ENCODE data around the gene SLC7A8. TPM values are rescaled to one million over a fixed set of nuclear protein-coding genes. Genes with fewer than 3 reads are reported as not detected.

The SLC7A8 gene
- total and polyA plus RNA-seq, 12 donors = 6.8 to 50.9 (median 26.7) TPM

DNA sequence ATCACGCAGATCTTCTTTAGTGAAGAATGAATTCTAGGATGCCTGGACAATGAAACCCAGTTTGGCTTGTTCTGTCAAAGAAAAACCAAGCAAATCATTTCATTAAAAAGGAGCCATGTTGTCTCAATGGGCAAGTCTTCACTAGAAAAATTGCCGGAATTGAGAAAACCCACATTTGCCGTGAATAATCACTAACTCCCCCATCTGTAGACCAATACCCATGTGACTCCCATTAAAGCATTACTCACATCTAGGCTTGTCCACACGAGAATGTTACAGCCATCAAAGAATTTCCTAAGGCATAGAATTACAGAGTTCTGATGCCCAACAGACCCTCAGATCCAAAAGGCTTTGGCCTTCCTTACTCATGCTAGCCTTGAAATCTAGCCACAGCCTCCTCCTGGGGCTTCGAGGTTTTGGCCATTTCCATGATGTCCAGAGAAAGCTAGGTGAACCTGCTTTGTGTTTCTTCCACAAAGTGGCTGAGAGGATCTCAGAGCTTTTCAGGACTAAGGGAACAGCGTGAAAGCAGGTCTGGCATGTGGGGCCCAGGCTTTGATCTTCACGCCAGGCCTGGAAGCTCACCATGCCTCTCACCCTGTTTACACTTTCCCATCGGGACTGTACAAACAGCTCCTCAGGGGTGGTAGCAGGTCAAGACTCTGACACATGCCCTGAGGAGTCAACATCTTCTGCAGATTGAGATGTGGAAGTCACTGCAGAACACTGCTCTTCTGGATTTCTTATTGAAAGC, 12.1 kb downstream of the SLC7A8 start:
- TF ChIP-seq CTCF (IDR thresholded peaks at IDR 0.05) (no peak), POLR2A (IDR thresholded peaks at IDR 0.05) (no peak)
- Histone ChIP-seq H3K36me3 (replicated peaks in 1 of 2) (no peaks in the 10 kb centered on the region), H3K4me3 (no peak overlapping the region), H3K27me3 (no peaks in the 10 kb centered on the region), H3K9me3 (replicated peaks in 1 of 3) (no peaks in the 10 kb centered on the region), H3K27ac (no peak overlapping the region), H3K4me1 (replicated peaks in 1 of 2) (peaks cover 0 to 20% of the 10 kb centered on the region in 2 donors)
- 84 to 91% (median 86%) methylated on average over 7 to 8 of the region's 8 CpGs for WGBS, 4 donors
- peak in 1 of 7 donors; percentile 27 for DNase-seq
- intact Hi-C loops (cut with DNase I) = no loop called here

- Histone ChIP-seq H3K36me3 (replicated peaks in 1 of 2) (no peaks in the 10 kb centered on the region), H3K27ac (no peak overlapping the region), H3K4me3 (no peak overlapping the region), H3K27me3 (no peaks in the 10 kb centered on the region), H3K4me1 (replicated peaks in 1 of 2) (peaks cover 0 to 17% of the 10 kb centered on the region in 2 donors), H3K9me3 (replicated peaks in 1 of 3) (no peaks in the 10 kb centered on the region)
- TF ChIP-seq CTCF (IDR thresholded peaks at IDR 0.05) (no peak), POLR2A (IDR thresholded peaks at IDR 0.05) (no peak)
- intact Hi-C loops (cut with DNase I) = no loop called here
- WGBS, 4 donors = 91 to 95% (median 93%) methylated on average over 6 of the region's 6 CpGs
- peak in 1 of 7 donors; percentile 39 for DNase-seq
Measured at GRCh38 chr14:23169622-23170021, 13.8 kb downstream of the SLC7A8 start.

- peak overlapping the region in 2 of 5 donors; percentile 25 to 63 for H3K27ac ChIP-seq
Measured at GRCh38 chr14:23168246-23168645, 15.2 kb downstream of the SLC7A8 start.

More at GRCh38 chr14:23168246-23168645, 15.2 kb downstream of the SLC7A8 start:
- Histone ChIP-seq H3K36me3 (replicated peaks in 1 of 2) (peaks cover 0 to 7% of the 10 kb centered on the region in 2 donors), H3K4me3 (no peak overlapping the region), H3K27me3 (no peaks in the 10 kb centered on the region), H3K9me3 (replicated peaks in 1 of 3) (no peaks in the 10 kb centered on the region), H3K4me1 (replicated peaks in 1 of 2) (peaks cover 0 to 6% of the 10 kb centered on the region in 2 donors)
- TF ChIP-seq CTCF (IDR thresholded peaks at IDR 0.05) = no peak
- no peak for TF ChIP-seq POLR2A (IDR thresholded peaks at IDR 0.05)
- intact Hi-C loops (cut with DNase I) = no loop called here
- peak in 1 of 7 donors; percentile 7 for DNase-seq
- WGBS, 4 donors = 63 to 73% (median 66%) methylated on average over 2 of the region's 2 CpGs

All from adrenal gland (tissue), 12 donors.